HG03565 (cell line): ENCODE measurements around the gene PSMA6.

ENCODE experiments used
- ATAC-seq: cut with Tn5 transposase; IDR thresholded peaks from one replicate; pipeline ENCODE4 v1.9.1; 2021; ENCODE audit warnings: mild to moderate bottlenecking, moderate library complexity; ENCODE audit not compliant: unreplicated experiment

PSMA6 gene

DNA sequence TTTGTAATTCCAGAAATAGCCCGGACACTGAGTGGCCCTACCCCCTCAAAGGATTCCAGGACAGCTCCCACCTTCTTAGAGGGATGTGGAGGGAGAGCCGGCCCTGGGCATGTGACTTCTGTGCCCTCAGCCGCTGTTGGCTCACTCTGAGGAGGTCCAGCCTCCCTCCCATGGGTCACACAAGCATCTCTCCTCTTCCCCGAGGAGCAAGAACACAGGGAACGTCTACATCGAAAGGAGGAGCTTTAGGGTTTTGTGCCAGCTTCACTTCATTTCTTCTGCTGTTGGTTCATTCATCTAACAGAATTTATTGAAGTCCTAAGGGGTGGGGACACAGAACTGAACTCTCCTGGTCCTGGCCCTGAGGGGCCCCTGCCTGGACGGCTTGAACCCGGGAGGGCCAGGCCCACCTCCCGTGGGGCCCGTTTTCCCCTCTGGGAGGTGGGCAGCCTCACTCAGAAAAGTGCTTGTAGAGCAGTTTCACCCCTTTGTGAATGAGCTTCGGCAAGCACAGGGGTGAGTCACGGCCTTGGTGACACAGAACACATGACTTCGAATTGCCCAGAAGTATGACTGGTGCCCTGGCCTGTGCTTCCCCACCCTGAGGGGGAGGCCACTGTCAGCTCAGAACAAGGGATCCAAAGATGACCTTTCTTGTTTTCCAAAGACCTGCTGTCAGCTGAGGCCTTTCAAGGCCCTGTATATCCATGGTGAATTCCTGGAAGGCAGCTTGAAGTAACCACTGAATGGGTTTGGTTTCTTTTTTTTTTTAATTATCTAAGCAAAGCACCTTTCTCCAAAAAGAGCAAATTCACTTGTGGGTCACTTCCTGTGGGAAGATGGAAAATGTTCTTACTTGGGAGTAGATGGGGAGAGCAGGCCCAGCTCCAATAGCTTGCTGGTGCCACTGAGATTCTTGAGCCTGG, 73.2 kb downstream of the PSMA6 start:
- ATAC-seq = peak; percentile 46

DNA sequence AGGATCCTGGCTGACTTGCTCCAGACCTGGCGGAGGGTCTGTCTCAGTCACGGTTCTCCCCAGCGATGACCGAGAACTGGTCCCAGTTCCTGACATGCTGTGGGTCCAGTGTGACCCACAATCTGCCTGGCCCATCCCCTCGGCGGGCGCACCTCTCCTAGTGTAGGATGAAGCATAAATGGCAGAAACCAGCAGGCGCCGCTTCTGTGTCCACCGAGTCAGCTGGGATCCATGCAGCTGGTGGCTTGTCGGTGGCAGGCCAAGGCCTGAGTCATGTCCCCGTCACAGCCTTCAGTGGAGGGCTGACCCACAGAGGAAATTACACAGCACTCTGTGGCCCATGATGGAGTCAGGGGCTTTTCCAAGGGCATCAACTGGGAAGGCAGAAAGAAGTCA, 73.9 kb downstream of the PSMA6 start:
- no peak for ATAC-seq

DNA sequence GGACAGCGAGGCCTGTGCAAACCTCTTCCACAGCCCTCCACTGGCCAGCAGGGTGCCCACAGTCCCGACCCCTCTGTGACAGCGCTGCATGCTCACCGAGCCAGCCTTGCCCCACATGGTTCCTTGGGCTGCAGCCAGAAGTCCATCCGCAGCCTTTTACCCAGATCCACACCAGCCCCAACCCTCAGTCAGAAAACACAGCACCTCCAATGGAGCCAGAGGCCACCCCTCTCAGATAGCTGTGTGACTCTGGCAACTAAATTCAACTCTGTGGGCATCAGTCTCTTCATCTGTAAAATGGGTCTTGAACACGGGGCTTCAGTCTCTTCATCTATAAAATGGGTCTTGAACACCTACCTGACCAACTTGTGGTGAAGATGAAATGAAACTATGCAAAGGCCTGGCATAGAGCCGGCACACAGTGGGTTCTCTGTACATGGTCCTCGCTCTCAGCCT, 74.4 kb downstream of the PSMA6 start:
- no peak for ATAC-seq

DNA sequence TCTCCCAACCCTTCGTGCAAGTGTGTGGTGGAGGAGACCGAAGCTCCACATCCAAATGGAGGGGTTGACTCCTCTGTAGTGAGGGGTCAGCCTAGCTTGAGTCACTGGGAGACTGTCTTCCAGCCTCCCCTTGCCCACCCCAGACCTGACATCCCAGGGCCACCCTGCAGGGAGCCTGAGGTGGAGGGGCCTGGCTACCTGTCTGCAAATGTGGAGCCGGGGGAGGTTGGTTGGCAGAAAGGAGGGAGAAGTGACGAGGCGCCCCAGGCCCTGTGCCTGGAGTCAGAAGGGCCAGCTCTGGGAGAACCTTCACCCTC, 74.8 kb downstream of the PSMA6 start:
- ATAC-seq = no peak
